IPS DF 4.7 (cell line): ENCODE data around the gene HTR3A.

Experiments
- DNase-seq: peaks from one replicate; pipeline ENCODE4 v3.0.0-alpha.2; 2013; ENCODE audit warnings: low spot score; ENCODE audit errors: extremely low read depth

The HTR3A gene

GRCh38 chr11:113977701-113978100, 2.8 kb downstream of the HTR3A start:
- no peak for DNase-seq

GRCh38 chr11:113979431-113979830, 4.5 kb downstream of the HTR3A start:
- no peak for DNase-seq

GRCh38 chr11:113980785-113981184, 5.9 kb downstream of the HTR3A start:
- no peak for DNase-seq

- DNase-seq = no peak
Measured at GRCh38 chr11:113982306-113982705, 7.4 kb downstream of the HTR3A start.

DNA sequence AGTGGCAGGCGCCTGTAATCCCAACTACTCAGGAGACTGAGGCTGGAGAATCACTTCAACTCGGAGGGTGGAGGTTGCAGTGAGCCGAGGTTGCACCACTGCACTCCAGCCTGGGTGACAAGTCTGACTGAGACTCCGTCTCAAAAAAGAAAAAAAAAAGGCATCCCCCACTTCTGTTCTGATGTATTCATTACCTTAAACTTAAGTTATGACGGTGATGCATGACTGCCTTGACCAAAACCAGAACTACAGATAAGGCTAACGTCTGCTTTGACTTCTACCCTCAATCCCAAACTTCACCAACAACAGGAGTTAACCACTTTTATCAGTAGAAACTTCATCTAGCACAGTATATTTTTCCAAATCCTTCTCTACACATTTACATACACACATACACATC, 9.9 kb downstream of the HTR3A start:
- DNase-seq = no peak

DNA sequence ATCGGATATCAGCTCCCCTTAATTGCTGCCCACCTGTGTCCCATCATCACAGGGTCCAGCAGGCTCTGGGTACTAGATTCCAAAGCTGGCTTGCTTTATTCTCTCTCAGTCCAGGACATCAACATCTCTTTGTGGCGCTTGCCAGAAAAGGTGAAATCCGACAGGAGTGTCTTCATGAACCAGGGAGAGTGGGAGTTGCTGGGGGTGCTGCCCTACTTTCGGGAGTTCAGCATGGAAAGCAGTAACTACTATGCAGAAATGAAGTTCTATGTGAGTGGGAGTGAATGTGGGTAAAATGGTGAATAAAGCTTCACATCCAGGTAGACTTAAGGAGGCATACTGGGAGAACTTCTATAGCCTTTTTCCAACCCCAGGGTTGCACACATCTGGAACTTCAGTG, 11.0 kb downstream of the HTR3A start:
- no peak for DNase-seq

- DNase-seq = no peak
Measured at GRCh38 chr11:113986351-113987140, 11.6 kb downstream of the HTR3A start.

DNA sequence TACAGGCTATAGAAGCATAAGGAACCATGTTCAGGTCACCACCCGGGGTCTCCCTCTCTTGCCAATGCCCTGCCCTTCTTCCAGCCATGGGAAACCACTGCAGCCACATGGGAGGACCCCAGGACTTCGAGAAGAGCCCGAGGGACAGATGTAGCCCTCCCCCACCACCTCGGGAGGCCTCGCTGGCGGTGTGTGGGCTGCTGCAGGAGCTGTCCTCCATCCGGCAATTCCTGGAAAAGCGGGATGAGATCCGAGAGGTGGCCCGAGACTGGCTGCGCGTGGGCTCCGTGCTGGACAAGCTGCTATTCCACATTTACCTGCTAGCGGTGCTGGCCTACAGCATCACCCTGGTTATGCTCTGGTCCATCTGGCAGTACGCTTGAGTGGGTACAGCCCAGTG, 14.5 kb downstream of the HTR3A start:
- no peak for DNase-seq

DNA sequence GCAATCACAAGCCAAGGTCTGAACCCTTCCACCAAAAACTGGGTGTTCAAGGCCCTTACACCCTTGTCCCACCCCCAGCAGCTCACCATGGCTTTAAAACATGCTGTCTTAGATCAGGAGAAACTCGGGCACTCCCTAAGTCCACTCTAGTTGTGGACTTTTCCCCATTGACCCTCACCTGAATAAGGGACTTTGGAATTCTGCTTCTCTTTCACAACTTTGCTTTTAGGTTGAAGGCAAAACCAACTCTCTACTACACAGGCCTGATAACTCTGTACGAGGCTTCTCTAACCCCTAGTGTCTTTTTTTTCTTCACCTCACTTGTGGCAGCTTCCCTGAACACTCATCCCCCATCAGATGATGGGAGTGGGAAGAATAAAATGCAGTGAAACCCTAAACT, 15.0 kb downstream of the HTR3A start:
- no peak for DNase-seq

- no peak for DNase-seq
Measured at GRCh38 chr11:113991170-113991569, 16.3 kb downstream of the HTR3A start.

GRCh38 chr11:113991718-113992458, 17.0 kb downstream of the HTR3A start:
- no peak for DNase-seq

DNA sequence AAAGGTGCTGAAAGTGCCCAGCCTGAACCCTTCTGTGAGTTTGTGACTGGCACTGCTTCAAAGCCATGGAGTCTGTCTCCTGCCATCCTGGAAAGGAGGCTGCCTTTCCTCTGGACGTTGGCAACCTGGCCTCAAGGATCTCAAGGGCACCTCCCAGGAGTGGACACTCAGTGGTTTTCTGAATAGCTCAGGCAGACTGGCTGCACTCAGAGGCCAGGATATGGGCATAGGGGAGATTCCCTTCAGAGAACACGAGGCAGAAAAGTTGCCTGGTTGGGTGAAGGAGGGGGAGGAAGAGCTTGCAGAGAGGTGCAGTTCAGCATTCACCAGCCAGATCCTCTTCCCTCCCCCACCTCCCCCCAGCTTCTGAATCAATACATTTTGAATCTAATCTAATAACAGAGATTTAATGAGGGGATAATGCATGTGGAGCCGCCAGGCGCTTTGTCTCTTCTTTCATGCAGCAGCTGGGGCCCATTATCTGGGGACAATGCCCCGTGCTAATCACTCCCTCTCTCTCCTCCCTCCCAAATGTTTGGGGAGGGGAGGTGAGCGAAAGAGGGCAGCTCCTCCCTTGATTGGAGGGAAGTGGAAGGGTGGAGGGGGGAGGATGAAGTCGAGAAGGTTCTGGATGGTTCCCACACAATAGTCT, 17.7 kb downstream of the HTR3A start:
- DNase-seq = no peak

DNA sequence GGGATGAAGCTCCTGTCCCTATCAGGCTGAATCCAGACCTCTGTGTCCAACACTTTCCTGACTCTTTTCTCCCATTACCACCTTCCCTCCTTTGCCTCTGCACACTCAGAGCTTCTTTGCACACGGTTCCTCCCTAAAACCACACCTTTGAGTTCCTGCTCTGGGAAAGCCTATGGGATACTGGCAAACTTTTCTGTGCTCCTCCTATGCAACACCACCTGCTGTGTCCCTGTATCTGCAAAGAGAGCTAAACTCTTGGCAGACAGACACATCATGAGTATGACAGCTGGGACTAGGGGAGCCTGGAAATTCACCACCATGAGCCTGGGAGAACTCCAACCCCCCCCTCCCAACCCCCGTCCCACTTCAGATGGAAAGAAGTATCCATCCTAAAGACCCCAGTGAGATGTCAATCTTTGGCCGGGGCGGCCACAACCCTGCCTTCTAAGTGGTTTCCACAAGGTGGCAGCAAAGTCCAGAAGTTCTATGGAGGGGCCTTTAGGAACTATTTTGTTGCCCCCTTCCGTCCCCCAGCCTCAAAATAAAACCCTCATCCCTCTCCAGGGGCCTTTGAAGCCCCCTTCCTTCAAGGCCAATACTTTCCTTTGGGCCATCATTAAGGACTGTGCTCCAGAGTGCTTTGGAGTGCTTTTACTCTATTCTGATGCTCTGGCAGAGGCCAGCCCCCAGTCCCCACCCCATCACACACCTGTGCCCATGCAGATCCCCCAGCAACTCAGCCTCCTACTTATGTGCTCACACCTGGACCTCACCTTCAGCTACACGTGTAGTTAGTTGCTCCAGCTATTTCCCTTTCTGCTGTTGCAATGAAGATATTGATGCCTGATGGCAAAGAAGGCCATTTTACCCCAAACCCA, 19.4 kb downstream of the HTR3A start:
- DNase-seq = no peak

DNA sequence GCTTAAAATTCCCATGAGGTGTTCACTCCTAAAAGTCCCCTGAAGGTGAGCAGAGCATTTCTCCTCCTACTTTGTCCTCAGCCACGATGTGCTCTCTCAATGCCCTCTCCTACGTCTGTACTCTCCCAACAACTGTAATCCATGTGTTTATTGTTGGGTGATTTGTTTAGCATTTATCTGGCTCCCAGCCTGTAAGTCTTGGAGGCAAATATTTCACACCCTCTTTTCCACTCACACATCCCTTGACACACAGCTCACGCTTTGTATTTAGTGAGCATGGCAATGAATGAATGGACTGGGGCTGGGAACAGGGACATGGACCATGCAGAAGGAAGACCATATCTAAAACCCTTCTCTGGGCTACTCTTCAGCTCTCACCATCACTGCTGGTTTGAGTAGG, 22.6 kb downstream of the HTR3A start:
- DNase-seq = no peak

- no peak for DNase-seq
Measured at GRCh38 chr11:113998574-113998973, 23.7 kb downstream of the HTR3A start.

DNA sequence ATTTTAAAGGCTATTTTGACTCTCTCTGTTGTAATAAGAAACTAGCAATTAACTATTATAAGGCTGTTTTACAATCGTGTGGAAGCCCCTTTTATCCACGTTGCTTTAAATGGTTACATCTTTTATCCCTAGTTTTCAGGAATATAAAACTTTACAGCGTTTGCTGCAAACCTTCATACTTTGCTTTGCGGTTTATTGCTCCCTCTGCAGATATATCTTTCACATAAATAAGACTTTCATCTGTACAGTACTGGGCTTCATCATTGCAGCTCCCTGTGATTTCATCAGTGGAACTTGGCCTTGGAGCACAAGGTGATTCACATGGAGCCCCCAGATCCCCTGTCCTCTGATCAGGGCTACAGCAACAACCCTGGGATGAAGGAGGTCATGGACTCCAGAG, 25.6 kb downstream of the HTR3A start:
- DNase-seq = no peak

GRCh38 chr11:114001416-114001815, 26.5 kb downstream of the HTR3A start:
- DNase-seq = no peak

DNA sequence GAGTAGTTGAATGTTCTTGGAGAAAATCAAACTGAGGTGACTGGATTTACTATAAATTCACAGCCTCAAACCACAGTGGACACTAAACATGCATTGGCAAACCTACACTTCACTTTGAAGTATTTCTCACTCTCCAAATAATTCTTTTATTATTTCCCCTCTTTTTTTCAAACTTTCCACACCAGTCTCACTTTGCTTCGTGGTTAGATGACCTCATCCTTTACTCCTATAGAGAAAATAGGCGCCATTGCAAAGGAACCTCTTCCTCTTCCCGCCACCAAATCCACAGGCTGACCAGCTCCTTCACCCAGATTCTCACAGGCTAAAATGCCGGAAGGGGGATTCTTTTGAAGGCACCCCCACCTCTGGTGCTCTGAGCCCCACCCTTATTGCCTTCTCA, 33.4 kb downstream of the HTR3A start:
- no peak for DNase-seq

DNA sequence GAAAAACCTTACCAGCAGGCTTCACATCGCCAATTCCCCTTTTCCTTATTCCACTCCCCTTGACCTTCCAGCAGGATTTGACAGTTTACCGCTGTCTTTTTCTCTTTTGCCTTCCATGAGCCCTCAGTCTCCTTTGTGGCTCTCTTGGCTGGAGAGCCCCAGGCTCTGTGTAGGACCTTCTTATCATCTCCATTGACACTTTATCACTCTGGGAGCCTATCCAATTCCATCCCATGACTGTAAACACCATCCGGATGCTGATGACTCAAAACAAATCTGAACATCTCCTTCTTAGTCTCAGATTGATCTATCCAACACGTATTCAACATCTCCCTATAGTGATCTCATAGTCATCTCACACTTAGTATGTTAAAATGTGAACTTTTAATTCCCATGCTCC, 36.0 kb downstream of the HTR3A start:
- DNase-seq = no peak

DNA sequence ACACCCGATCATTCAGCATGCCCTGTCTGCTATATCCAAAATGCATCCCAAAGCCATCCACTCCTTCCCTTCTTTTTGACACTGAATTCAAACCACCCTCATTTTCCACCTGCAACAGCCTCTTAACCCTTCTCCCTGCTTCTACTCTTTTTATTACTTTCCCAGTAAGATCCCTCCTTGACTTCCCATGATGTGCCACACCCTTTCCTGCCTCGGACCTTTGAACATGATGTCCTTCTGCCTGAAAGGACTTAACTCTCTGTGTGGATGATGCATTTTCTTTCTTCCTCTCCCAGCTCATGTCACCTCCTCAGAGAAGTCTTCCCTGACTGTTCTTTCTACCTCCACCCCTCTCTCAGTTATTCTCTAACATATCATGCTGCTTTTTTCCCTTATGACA, 36.5 kb downstream of the HTR3A start:
- DNase-seq = no peak

GRCh38 chr11:114015117-114015516, 40.2 kb downstream of the HTR3A start:
- no peak for DNase-seq
